Thyroid gland (tissue), 4 donors: Measurements from ENCODE around the gene CAMSAP2. TPM values are rescaled to one million over a fixed set of nuclear protein-coding genes. Genes with fewer than 3 reads are reported as not detected.

ENCODE experiments used
- DNase-seq, 2 donors: peaks; one replicate each; pipeline ENCODE4 v3.0.0-alpha.2; 2019
- H3K27ac ChIP-seq, 3 donors: fragments of 200-600 bp; sonication (generic); 1 replicate in 2 of 3; 2 replicates in 1 of 3; pipeline ENCODE4 v1.5.1; 2016 to 2019; ENCODE audit warnings: mild to moderate bottlenecking in 1 of 3, moderate library complexity in 1 of 3
- H3K27me3 ChIP-seq: fragments of 200-600 bp; sonication (generic); one replicate; pipeline ENCODE4 v1.5.1; 2019
- H3K36me3 ChIP-seq, 2 donors: fragments of 200-600 bp; sonication (generic); one replicate each; pipeline ENCODE4 v1.5.1; 2016 to 2019
- H3K4me1 ChIP-seq, 2 donors: fragments of 200-600 bp; sonication (generic); one replicate each; pipeline ENCODE4 v1.5.1; 2017 to 2019
- H3K4me3 ChIP-seq, 3 donors: fragments of 200-600 bp; sonication (generic); replicated peaks in 1 of 3; 1 replicate in 2 of 3; 2 replicates in 1 of 3; pipeline ENCODE4 v1.5.1; 2016; ENCODE audit warnings: mild to moderate bottlenecking in 1 of 3
- H3K9me3 ChIP-seq: fragments of 200-600 bp; sonication (generic); one replicate; pipeline ENCODE4 v1.5.1; 2017
- CTCF ChIP-seq, 6 experiments: fragments of 200-600 bp in 3 of 6; fragments of 450-650 bp in 3 of 6; sonication (generic) in 3 of 6; IDR thresholded peaks; one replicate each; pipeline ENCODE4 v1.5.1; 2016 to 2019; ENCODE audit warnings: antibody characterized with exemption in 6 of 6, mild to moderate bottlenecking in 2 of 6, inconsistent platforms in 1 of 6, moderate library complexity in 1 of 6
- POLR2A ChIP-seq, 2 donors: fragments of 450-650 bp; IDR thresholded peaks; one replicate each; pipeline ENCODE4 v1.6.1; 2017; ENCODE audit warnings: antibody characterized with exemption in 2 of 2, mild to moderate bottlenecking in 2 of 2, moderate library complexity in 1 of 2
- whole genome bisulfite sequencing, 2 donors: methylation state at CpG; one replicate each; pipeline ENCODE4 v1.1.5; 2017; 5-methylcytosine and 5-hydroxymethylcytosine counted together
- intact Hi-C: fragments of 100-400 bp; cut with DNase I; formaldehyde crosslinking; loops from one replicate; pipeline ENCODE4 v1.15.1; 2023
- total RNA-seq, 4 donors: library from RNA; depleted of rRNA; stranded (reverse); fragments of >200 nt; gene quantifications; one replicate each; pipeline ENCODE4 v1.2.3, GENCODE V29; 2016

The CAMSAP2 gene
- total RNA-seq, 4 donors from 2014 or later: 36.3 to 53.5 (median 41.8) TPM

GRCh38 chr1:200838676-200839445 lies 100.2 kb downstream of the CAMSAP2 start:
- DNase-seq: no peak
- Histone ChIP-seq H3K4me1 (no peaks in the 10 kb centered on the region), H3K36me3 (no peaks in the 10 kb centered on the region), H3K27ac (no peak overlapping the region), H3K4me3 (no peak overlapping the region), H3K27me3 (no peaks in the 10 kb centered on the region), H3K9me3 (no peaks in the 10 kb centered on the region)
- intact Hi-C loops: no loop called here
- WGBS, 2 donors: 92% methylated on average over 3 of the region's 3 CpGs
- TF ChIP-seq CTCF (IDR thresholded peaks at IDR 0.05) (no peak), POLR2A (IDR thresholded peaks at IDR 0.05) (no peak)

GRCh38 chr1:200845360-200845759 lies 106.7 kb downstream of the CAMSAP2 start:
- 98% methylated on average over 4 of the region's 4 CpGs for WGBS, 2 donors
- no peak for TF ChIP-seq CTCF (IDR thresholded peaks at IDR 0.05)
- TF ChIP-seq POLR2A (IDR thresholded peaks at IDR 0.05): no peak
- no peaks in the 10 kb centered on the region for H3K4me1 ChIP-seq
- H3K9me3 ChIP-seq: no peaks in the 10 kb centered on the region
- peaks cover 15 to 23% of the 10 kb centered on the region in 2 donors for H3K36me3 ChIP-seq
- H3K27me3 ChIP-seq: no peaks in the 10 kb centered on the region
- no peak for DNase-seq
- H3K27ac ChIP-seq: no peak overlapping the region
- no peak overlapping the region for H3K4me3 ChIP-seq
- intact Hi-C loops: no loop called here

GRCh38 chr1:200846398-200846797 lies 107.7 kb downstream of the CAMSAP2 start:
- Histone ChIP-seq H3K27me3 (no peaks in the 10 kb centered on the region), H3K27ac (no peak overlapping the region), H3K4me3 (no peak overlapping the region), H3K36me3 (peaks cover 19 to 31% of the 10 kb centered on the region in 2 donors), H3K9me3 (no peaks in the 10 kb centered on the region), H3K4me1 (no peaks in the 10 kb centered on the region)
- DNase-seq: no peak
- no peak for TF ChIP-seq CTCF (IDR thresholded peaks at IDR 0.05)
- TF ChIP-seq POLR2A (IDR thresholded peaks at IDR 0.05): no peak
- 94 to 98% methylated on average over 1 of the region's 1 CpG for WGBS, 2 donors
- intact Hi-C loops: no loop called here

- DNase-seq: no peak
- intact Hi-C loops: no loop called here
- Histone ChIP-seq H3K36me3 (peaks cover 26 to 31% of the 10 kb centered on the region in 2 donors), H3K4me1 (no peaks in the 10 kb centered on the region), H3K9me3 (no peaks in the 10 kb centered on the region), H3K27ac (no peak overlapping the region), H3K4me3 (no peak overlapping the region), H3K27me3 (no peaks in the 10 kb centered on the region)
- WGBS, 2 donors: 88 to 90% methylated on average over 6 of the region's 6 CpGs
- TF ChIP-seq CTCF (IDR thresholded peaks at IDR 0.05) (no peak), POLR2A (IDR thresholded peaks at IDR 0.05) (no peak)
Measured at GRCh38 chr1:200849430-200849829, 110.7 kb downstream of the CAMSAP2 start.

DNA sequence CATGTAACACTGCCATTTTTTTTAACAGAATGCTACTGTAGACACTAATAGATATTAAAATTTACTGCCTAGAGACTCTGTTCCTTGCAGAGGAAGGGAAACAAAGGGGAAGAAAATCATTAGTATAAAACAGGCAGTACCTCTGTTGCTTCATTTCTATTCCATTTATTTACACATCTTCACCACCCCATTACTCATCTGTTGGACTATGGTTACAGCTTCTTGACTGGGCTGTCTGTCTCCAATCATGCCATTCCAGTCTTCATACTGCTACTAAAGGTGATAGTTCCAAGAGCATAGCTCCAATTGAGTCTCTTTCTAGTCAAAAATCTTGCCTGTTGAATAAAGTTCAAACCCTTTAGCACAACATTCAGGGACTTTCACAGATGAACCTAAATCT lies 111.9 kb downstream of the CAMSAP2 start:
- intact Hi-C loops: no loop called here
- TF ChIP-seq POLR2A (IDR thresholded peaks at IDR 0.05) (no peak), CTCF (IDR thresholded peaks at IDR 0.05) (no peak)
- Histone ChIP-seq H3K27ac (no peak overlapping the region), H3K9me3 (no peaks in the 10 kb centered on the region), H3K27me3 (no peaks in the 10 kb centered on the region), H3K4me1 (no peaks in the 10 kb centered on the region), H3K4me3 (no peak overlapping the region), H3K36me3 (peaks cover 29 to 34% of the 10 kb centered on the region in 2 donors)
- no peak for DNase-seq
